IPS-20b (cell line): ENCODE data around the gene PARD3B.

ENCODE experiments used
- H3K27ac ChIP-seq: one replicate; pipeline ENCODE4 v1.5.1; 2013; ENCODE audit warnings: low read length
- H3K27me3 ChIP-seq: 2 replicates; pipeline ENCODE4 v1.6.1; 2013; ENCODE audit warnings: mild to moderate bottlenecking, low read length, inconsistent platforms; ENCODE audit not compliant: insufficient read depth
- H3K36me3 ChIP-seq: 2 replicates; pipeline ENCODE4 v1.6.1; 2013; ENCODE audit warnings: low read depth, mild to moderate bottlenecking, inconsistent platforms, low read length, moderate library complexity; ENCODE audit not compliant: insufficient read depth
- H3K4me1 ChIP-seq: 2 replicates; pipeline ENCODE4 v1.6.1; 2013; ENCODE audit warnings: mild to moderate bottlenecking, control low read depth, inconsistent platforms, low read length, moderate library complexity; ENCODE audit not compliant: insufficient read depth
- H3K4me3 ChIP-seq: 2 replicates; pipeline ENCODE4 v1.5.1; 2013; ENCODE audit warnings: mild to moderate bottlenecking, low read length, inconsistent platforms
- H3K9ac ChIP-seq: 2 replicates; pipeline ENCODE4 v1.6.1; 2013; ENCODE audit warnings: low read depth, mild to moderate bottlenecking, inconsistent platforms, low read length, moderate library complexity
- H3K9me3 ChIP-seq: 2 replicates; pipeline ENCODE4 v1.6.1; 2013; ENCODE audit warnings: mild to moderate bottlenecking, low read depth, low read length, inconsistent platforms; ENCODE audit not compliant: insufficient read depth

PARD3B gene

DNA sequence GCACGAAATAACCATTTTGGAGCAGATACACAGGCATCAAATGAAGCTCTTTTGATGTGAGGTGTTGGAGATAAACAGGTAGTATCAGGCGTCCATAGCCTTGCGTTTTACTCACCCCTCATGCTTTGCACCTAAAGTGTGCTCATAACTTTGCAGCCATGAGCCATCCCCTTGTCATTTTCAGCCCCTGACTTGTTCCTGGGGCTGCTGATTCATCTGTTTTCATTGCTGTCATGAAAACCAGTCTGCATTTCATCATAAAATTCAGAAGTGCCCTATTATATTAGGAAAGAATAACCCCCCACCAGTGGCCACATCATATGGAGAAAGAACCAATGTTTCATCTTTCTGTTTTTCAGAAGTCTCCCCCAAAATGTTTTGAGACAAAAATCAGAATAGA, 807.3 kb downstream of the PARD3B start:
- no peaks in the 10 kb centered on the region for H3K36me3 ChIP-seq
- no peak overlapping the region for H3K9ac ChIP-seq
- H3K4me3 ChIP-seq, result no peak overlapping the region
- no peaks in the 10 kb centered on the region for H3K9me3 ChIP-seq
- peaks cover 14% of the 10 kb centered on the region; the same call in 1 of the 2 replicates for H3K4me1 ChIP-seq
- H3K27ac ChIP-seq, result no peak overlapping the region
- no peaks in the 10 kb centered on the region for H3K27me3 ChIP-seq

DNA sequence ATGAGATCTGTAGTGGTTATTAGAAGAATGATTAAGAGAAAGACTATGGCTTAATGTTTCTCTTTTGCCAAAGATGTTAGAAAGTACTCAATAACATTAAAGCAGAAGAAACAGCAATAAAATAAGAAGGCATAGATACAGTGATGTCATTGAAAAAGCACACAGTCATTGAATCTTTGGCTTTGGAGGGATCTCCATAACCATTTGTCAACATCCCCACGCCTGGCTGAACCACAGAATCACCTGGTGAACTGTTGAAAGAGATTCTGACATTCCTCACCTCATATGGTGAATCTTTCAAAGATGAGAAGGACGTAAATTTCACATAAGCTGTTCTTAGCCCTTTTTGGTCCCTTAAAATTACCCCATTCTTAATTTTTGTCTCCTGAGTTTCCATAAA, 812.5 kb downstream of the PARD3B start:
- Histone ChIP-seq H3K4me1 (peaks cover 22% of the 10 kb centered on the region), H3K27ac (peak overlapping the region; percentile 73), H3K9ac (no peak overlapping the region; the same call in 1 of the 2 replicates), H3K4me3 (no peak overlapping the region; the same call in 1 of the 2 replicates), H3K9me3 (no peaks in the 10 kb centered on the region), H3K27me3 (no peaks in the 10 kb centered on the region), H3K36me3 (no peaks in the 10 kb centered on the region)

GRCh38 chr2:205358351-205358815, 813.1 kb downstream of the PARD3B start:
- H3K9ac ChIP-seq, result peak overlapping the region; percentile 26; the same call in 1 of the 2 replicates
- peak overlapping the region; percentile 73 for H3K27ac ChIP-seq

DNA sequence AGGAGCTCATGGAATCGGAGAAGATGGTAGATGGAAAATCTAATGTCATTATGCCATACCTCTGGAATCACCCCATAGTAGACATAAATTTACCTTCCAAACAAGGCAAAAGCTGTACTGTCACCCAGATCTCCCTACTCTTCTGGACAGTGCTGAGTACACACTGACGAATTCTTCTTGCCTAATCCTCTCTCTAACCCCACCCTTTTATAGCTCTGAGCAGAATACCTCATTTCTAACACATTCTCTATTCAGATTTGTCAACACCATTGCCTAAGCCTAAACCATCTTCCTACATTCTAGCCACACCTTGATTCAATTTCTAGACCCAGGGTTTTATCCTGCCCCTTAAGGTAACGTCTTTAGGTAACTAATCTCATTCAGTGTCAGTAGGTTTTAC, 816.0 kb downstream of the PARD3B start:
- no peaks in the 10 kb centered on the region for H3K27me3 ChIP-seq
- no peaks in the 10 kb centered on the region for H3K9me3 ChIP-seq
- H3K4me1 ChIP-seq, result peaks cover 25% of the 10 kb centered on the region
- H3K27ac ChIP-seq, result no peak overlapping the region
- no peak overlapping the region for H3K9ac ChIP-seq
- no peak overlapping the region for H3K4me3 ChIP-seq
- H3K36me3 ChIP-seq, result no peaks in the 10 kb centered on the region

More at GRCh38 chr2:205358351-205358815, 813.1 kb downstream of the PARD3B start:
- Histone ChIP-seq H3K36me3 (no peaks in the 10 kb centered on the region), H3K4me1 (peaks cover 22% of the 10 kb centered on the region), H3K9me3 (no peaks in the 10 kb centered on the region), H3K4me3 (peak overlapping the region; percentile 10; the same call in 1 of the 2 replicates), H3K27me3 (no peaks in the 10 kb centered on the region)

DNA sequence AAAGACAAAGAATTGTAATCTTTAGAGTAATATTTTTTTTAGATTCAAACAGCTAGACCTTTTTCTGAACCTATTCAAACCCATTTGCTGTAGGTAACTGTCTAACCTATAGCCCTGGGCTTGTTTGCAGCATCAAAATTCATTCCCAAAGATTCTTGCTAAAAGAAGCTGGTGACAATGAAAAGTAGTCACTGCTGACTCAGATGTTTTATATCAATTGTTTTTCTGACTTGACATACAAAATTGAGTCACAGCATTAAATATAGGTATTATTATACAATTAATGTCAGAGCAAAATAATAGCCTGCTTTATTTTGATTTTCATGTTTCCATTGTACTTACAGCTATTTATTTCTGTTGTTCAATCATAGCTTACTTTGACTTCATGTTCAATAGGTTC, 816.7 kb downstream of the PARD3B start:
- Histone ChIP-seq H3K4me3 (no peak overlapping the region), H3K36me3 (no peaks in the 10 kb centered on the region), H3K27me3 (no peaks in the 10 kb centered on the region), H3K4me1 (peaks cover 25% of the 10 kb centered on the region), H3K27ac (no peak overlapping the region), H3K9ac (no peak overlapping the region), H3K9me3 (no peaks in the 10 kb centered on the region)

- H3K9me3 ChIP-seq, result no peaks in the 10 kb centered on the region
- no peak overlapping the region for H3K27ac ChIP-seq
- no peak overlapping the region for H3K9ac ChIP-seq
- H3K4me1 ChIP-seq, result peaks cover 7% of the 10 kb centered on the region
- no peak overlapping the region for H3K4me3 ChIP-seq
- no peaks in the 10 kb centered on the region for H3K36me3 ChIP-seq
- H3K27me3 ChIP-seq, result no peaks in the 10 kb centered on the region
Observed at GRCh38 chr2:205364261-205364660, 819.0 kb downstream of the PARD3B start.

GRCh38 chr2:205366336-205367060, 821.2 kb downstream of the PARD3B start:
- H3K27me3 ChIP-seq, result no peaks in the 10 kb centered on the region
- peaks cover 4% of the 10 kb centered on the region for H3K4me1 ChIP-seq
- H3K9ac ChIP-seq, result no peak overlapping the region
- H3K36me3 ChIP-seq, result no peaks in the 10 kb centered on the region
- H3K9me3 ChIP-seq, result no peaks in the 10 kb centered on the region
- H3K4me3 ChIP-seq, result no peak overlapping the region
- H3K27ac ChIP-seq, result no peak overlapping the region

- H3K9ac ChIP-seq, result no peak overlapping the region
- H3K27me3 ChIP-seq, result no peaks in the 10 kb centered on the region
- H3K4me3 ChIP-seq, result no peak overlapping the region
- no peaks in the 10 kb centered on the region for H3K9me3 ChIP-seq
- no peak overlapping the region for H3K27ac ChIP-seq
- no peaks in the 10 kb centered on the region for H3K36me3 ChIP-seq
- H3K4me1 ChIP-seq, result peaks cover 4% of the 10 kb centered on the region
Observed at GRCh38 chr2:205367331-205367935, 822.2 kb downstream of the PARD3B start.

- Histone ChIP-seq H3K9ac (no peak overlapping the region), H3K4me1 (no peaks in the 10 kb centered on the region; the same call in 1 of the 2 replicates), H3K36me3 (no peaks in the 10 kb centered on the region), H3K27me3 (no peaks in the 10 kb centered on the region), H3K27ac (no peak overlapping the region), H3K4me3 (no peak overlapping the region), H3K9me3 (no peaks in the 10 kb centered on the region)
Observed at GRCh38 chr2:205369813-205370212, 824.5 kb downstream of the PARD3B start.

DNA sequence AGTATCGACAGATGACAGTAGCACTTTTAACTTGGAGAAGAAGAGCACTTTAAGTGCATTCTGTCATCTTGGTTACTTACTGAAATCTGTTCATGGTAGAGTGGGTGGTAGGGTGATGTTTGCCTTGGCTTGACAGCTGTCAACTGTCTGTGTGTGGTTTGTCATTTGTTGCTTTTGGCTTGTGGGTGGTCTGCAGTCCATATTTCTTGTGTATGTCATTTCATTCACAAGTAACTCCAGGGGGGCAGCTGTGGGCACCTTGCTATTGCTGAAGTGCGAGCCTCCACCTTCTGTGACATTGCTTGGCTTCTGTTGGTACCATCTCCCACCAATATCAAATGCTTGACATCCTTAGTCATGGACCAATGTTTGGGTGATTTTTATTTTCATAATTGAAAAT, 825.5 kb downstream of the PARD3B start:
- no peaks in the 10 kb centered on the region for H3K9me3 ChIP-seq
- no peak overlapping the region for H3K9ac ChIP-seq
- no peak overlapping the region for H3K4me3 ChIP-seq
- no peaks in the 10 kb centered on the region; the same call in 1 of the 2 replicates for H3K4me1 ChIP-seq
- no peaks in the 10 kb centered on the region for H3K36me3 ChIP-seq
- H3K27me3 ChIP-seq, result no peaks in the 10 kb centered on the region
- H3K27ac ChIP-seq, result no peak overlapping the region

DNA sequence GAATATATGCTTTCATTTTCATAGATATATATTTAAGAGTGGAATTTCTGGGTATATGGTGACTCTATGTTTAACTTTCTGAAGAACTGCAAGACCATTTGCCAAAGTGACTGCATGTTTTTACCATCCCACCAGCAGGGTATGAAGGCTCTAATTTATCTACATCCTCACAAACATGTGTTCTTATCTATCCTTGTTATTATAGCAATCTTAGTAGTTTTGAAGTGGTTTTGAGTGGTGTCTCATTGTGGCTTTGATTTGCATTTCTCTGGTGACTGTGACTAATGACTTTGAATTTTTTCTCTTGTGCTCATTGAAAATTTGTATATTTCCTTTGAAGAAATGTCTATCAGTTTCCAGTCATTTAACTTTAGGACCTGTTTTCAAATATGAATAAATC, 826.9 kb downstream of the PARD3B start:
- H3K27ac ChIP-seq, result no peak overlapping the region
- no peak overlapping the region for H3K4me3 ChIP-seq
- H3K4me1 ChIP-seq, result no peaks in the 10 kb centered on the region
- H3K36me3 ChIP-seq, result no peaks in the 10 kb centered on the region
- H3K9me3 ChIP-seq, result no peaks in the 10 kb centered on the region
- H3K27me3 ChIP-seq, result no peaks in the 10 kb centered on the region
- no peak overlapping the region for H3K9ac ChIP-seq
